DMS 273 (cell line): ENCODE data around the gene CDH3.
"Not testable (repeated sequence)": the region's sequence is repeated elsewhere in the genome, so short reads cannot be mapped to it uniquely, and the experiment has no call there.

ENCODE experiments used
- DNase-seq: peaks from one replicate; lab custom pipeline; 2025; ENCODE audit not compliant: unreplicated experiment; lab: John Stamatoyannopoulos, UW

Gene CDH3

DNA sequence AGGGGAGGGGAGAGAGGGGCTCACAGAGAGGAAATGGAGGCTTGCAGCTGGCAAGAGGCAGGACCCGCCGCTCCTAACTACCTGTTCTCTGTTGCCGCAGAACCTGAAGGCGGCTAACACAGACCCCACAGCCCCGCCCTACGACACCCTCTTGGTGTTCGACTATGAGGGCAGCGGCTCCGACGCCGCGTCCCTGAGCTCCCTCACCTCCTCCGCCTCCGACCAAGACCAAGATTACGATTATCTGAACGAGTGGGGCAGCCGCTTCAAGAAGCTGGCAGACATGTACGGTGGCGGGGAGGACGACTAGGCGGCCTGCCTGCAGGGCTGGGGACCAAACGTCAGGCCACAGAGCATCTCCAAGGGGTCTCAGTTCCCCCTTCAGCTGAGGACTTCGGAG is 53.0 kb downstream of the CDH3 start:
- no peak for DNase-seq

DNA sequence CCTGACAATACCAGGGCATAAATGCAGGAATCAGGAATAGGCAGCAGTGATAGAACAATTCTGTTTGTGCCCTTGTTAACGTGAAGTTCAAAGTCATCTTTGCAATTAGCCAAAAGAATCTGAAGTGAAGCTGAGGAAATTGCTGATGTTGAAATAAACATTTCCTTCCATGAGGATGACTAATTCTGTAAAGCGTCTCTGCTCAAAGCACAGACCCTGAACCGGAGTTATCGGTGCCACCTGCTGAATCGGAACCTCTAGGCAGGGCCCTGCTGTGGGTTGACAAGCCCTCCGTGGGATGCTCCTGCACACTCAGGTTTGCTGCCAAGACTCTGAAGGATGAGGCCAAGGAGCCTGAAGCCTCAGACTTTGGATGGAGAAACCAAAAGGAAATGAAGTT is 55.0 kb downstream of the CDH3 start:
- DNase-seq = no peak

DNA sequence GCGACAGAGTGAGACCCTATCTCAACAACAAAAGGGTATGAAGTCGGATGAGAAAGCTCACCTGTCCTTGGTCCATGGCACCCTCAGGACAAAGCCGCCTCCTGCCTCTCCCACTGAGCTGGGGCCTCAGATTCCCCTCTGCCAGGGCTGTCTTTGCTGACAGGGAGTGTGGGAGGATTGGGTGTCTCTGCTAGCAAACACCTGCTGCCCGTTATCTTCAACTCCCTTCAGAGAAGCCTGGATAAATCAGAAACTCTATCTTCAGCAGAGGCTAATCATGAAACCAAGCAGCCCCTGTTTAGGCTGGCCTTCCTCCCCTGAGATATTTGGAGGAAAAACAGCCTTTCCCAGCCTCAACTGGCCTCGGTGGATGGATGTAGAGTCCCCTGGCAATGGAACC is 55.7 kb downstream of the CDH3 start:
- no peak for DNase-seq

DNA sequence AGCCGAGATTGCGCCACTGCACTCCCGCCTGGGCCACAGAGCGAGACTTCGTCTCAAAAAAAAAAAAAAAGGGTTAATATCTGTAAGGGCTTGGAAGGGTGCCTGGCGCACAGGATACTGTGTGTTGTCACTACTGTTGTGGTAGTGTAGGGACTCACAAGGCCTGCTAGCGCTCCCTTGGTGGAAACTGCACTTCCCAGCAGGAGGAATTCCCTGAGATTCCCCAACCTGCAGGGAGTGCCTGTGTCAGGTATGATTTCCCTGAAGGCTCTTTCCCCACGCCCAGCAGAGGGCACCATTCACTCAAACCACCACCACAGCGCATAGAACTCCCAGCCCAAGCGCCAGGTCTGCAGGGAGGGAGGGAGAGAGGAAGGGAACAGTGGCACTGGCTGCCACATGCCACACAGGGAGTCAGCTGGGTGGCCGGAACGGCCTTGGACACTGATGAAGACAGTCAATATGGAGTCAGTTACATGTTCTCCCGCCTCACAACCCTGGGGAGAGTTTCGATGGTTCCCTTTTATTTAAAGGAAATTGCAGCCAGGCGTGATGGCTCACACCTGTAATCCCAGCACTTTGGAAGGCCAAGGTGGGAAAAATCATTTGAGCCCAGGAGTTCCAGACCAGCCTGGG is 59.2 kb downstream of the CDH3 start:
- DNase-seq = peak; percentile 90

DNA sequence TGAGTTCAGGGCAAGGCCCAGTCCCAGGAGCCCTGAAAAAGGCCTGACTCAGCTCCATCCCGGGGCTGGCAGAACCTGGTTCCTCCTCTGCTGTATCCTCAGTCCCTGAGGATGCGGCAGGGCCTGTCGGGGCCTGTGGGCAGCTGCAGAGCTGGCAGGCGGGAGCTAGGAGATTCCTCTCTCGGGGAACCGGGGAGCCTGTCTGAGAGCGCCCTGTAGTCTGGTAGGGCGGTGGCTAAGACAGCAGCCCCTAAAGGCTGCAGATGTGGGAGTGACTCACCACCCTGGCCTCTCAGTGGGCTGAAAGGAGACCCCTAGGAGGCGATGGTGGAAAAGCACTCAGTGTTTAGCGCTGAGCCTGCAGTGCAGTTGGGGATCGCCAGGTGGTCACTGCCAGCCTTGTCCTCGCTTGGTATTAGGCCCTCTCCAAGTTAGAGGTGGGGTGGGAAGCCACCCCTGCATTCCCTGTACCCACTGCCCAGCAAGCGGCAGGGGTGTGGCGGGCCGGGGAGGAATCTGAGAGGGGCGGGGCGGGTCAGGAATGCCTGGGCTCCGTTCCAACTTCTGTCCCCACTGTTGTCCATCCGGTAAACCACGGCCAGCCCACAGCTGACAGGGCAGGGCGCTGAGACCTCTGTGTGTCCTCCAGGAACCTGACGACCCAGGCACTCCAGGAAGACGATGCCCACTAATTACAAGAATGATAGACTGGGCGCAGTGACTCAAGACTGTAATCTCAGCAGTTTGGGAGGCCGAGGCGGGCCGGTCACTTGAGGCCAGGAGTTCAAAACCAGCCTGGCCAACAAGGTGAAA is 62.4 kb downstream of the CDH3 start:
- DNase-seq = peak; percentile 44

DNA sequence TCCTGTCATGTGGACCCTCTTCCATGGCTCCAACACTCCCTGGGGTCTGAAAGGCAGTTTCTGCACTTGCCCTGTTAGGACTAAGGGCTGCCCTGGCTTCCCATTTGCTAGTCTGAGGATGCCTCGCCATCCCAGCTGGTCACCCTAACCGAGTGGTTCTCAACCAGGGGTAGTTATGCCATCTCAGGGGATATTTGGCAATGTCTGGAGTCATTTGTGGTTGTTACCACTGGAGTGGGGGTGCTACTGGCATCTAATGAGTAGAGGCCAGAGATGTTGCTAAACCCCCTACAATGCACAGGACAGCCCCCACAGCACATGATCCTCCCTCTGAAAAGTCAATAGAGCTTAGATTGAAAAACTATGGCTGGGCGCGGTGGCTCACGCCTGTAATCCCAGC is 65.1 kb downstream of the CDH3 start:
- DNase-seq = no peak

DNA sequence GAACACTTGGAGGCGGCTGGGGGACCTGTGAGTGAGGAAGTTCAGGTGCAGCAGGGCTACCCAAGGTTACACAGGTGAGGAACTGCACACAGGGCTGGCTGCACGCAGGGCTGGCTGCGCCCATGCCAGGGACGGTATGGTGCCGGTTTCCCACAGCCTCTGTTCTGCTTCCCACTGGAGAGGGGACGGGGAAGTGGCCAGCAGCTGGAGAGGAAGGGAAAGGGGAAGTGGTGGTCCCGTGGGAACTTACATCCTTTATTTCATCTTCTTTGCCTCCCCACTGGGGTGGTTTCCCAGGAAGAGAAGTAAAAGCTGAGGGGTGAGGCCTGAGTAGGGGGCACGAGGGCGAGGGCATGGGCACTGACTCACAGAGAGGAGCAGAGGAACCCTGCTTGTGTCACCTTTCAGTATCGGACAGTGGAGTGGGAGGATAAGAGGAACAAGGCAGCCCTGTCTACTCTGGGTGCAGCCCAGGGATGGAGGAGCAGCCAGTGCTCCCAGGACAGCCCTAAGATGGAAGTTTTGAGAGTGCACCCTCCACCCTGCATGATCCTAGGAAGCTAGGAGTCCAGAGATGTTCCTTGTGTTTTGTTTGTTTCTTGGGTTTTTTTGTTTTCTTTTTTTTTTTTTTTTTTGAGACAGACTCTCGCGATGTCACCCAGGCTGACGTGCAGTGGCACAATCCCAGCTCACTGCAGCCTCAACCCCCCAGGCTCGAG is 66.5 kb downstream of the CDH3 start:
- DNase-seq = no peak

DNA sequence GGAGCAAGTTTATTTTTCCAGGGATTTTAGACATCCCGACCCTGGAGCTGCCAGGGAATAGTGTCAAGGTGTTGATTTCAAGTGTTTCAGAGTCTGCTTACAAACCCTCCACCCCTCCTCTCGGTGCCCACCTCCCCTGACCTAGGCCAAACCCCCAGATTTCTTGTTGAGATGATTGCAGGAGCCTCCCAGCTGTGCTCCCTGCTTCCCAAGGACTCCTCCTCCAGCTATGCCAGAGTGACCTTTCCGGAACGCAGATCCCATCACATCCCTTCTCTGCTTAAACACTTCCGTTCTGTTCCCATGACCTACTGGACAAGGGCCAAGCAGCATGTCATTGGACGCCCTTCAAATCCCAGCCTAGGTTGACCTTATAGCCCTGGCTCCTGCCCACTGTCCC is 68.3 kb downstream of the CDH3 start:
- no peak for DNase-seq

DNA sequence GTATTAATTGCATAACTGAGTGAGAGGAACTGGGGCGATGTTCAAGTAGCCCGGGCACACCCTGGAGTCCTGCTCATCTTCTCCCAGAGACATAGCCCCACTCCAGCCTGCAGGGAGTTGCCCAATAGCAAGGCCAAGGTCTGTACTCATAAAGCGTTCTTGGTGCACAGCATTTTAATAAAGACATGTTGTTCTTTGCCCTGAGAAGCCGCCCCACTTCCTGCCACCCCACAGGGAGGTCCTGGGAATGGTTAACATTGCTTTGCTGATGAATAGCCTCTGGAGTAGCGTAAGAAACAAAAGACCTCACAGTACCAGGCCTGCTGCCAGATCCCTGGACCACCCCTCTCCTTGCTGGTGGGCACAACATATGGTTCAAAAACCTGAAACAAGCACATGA is 70.4 kb downstream of the CDH3 start:
- DNase-seq = no peak

DNA sequence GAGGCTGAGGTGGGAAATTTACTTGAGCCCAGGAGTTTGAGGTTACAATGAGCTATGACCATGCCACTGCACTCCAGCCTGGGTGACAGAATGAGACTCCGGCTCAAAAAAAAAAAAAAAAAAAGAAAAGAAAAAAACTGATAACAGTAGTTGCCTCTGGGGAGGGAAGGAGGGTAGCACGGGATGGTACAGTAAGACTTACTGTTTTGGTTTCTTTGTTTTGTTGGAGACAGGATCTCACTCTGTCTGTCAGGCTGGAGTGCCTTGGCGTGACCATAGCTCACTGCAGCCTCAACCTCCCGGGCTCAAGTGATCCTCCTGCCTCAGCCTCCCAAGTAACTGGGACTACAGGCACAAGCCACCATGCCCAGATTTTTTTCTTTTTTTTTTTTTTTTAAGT is 71.4 kb downstream of the CDH3 start:
- DNase-seq = not testable (repeated sequence)

DNA sequence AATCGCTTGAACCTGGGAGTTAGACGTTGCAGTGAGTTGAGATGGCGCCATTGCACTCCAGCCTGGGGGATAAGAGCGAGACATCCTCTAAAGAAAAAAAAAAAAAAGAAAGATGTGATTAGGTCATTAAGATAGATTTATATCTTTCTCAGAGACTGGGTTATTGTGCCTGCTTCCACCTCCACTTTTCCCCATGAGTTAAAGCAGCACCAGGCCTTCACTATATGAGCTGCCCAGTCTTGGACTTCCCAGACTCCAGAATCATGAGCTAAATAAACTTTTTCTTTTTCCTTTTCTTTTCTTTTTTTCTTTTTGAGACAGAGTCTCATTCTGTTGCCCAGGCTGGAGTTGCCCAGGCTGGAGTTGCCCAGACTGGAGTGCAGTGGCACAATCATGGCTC is 72.6 kb downstream of the CDH3 start:
- DNase-seq = no peak

DNA sequence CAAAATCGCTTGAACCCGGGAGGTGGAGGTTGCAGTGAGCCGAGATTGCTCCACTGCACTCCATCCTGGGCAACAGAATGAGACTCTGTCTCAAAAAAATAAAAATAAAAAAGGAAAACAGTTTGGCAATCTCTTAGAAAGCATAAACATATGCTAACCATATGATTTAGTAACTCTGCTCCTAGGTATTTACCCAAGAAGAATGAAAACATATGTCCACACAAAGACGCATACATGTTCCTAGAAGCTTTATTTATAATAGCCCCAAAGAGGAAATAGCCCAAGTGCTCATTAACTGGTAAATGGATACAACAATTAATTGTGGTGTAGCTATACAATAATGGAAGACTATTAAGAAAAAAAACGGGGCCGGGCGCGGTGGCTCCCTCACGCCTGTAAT is 73.5 kb downstream of the CDH3 start:
- DNase-seq = no peak

DNA sequence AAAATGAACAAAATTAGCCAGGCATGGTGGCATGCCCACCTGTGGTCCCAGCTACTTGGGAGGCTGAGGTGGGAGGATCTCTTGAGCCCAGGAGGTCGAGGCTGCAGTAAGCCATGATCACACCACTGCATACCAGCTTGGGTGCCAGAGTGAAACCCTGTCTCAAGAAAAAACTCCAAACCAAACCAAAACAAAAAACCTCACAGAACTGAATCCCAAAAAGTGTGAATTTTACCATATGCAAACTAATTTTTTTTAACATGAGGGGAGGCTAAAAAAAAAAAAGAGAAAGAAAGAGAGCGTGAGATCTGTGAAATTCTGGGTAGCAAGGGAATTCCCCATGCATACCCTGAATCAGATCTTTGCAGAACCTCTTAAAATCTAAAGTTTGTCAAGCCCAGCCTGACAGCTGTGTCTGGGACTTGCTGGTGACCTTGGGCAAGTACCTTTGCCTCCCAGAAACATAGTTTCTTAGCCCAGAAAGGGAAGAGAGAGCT is 74.9 kb downstream of the CDH3 start:
- no peak for DNase-seq

DNA sequence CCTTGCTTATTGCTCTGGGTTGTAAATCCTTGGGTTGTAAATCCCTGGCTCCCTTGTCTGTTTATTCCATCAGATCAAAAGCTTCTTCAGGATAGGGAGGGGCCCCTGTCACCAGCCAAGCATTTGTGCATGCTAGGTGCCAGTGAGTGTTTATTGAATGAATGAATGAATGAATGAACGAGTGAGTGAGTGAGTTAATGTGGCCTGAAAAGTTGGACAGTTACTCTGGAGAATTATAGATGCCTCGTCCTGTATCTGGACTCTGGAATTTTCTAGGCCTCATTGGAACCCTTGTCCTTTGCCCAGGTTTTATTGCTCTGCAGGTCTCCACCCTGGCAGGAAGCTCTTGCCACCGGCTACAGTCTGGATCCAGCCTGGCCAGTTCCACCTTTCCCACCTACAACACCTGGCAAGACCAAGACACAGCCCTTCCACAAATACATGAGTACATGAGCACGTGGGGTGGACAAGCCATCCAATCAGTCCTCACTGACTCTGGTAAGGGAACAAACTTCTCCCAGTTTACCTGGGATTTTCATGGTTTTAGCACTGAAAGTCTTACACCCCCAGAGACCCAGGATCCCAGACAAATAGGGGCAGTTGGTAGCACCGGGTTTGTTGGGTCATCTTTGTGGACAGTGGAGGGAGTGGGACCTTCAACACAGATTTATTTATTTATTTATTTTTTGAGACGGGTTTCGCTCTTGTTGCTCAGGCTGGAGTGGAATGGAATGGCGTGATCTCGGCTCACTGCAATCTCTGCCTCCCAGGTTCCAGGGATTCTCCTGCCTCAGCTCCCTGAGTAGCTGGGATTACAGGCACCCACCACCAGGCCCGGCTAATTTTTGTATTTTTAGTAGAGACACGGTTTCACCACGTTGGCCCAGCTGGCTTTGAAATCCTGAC is 77.3 kb downstream of the CDH3 start:
- DNase-seq = no peak

DNA sequence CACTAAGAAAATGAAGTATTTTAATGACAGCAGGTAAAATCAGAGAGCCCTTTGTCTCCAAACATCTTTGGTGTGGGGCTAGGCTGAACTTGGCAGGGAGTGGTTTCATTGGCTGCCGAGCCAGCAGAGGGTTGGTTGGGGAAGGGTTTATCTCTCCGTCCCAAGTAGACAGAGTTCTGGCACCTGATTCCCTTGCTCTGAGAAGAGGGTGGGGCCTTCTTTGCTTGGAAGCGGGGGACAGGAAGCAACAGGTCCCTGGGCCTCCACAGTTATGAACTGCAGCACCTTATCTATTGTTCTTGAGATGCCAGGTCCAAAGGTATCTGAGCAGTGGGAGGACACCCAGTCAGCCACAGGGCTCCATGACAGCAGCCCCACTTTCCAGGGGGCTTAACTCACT is 79.7 kb downstream of the CDH3 start:
- no peak for DNase-seq

DNA sequence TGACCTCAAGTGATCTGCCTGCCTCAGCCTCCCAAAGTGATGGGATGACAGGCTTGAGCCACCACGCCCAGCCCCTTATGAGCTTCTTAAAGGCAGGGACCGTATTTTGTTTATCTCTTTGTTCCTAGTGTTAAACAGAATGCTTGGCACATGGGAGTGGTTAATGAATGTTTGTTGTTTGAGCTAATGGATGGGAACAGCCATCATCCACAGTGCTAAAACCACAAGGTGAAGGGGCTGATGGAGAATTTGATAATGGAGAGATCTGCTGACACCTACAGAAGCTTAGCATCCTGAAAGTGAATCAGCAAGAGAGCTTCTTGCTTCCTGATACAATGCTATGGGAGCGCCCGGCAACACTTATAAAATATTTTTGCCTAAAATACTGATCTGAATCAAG is 83.4 kb downstream of the CDH3 start:
- no peak for DNase-seq

DNA sequence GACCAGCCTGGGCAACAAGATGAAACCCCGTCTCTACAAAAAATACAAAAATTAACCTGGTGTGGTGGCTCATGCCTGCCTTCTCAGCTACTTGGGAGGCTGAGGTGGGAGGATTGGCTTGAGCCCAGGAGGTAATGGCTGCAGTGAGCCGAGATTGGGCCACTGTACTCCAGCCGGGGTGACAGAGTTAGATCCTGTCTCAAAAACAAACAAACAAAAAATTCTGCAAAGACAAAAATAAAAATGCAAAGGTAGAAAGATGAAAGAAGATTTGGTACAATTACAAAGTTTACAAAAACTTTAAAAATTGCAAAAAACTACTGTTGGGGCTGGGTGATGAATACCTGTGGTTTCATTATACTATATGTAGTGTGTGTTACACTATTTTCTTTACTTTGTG is 86.5 kb downstream of the CDH3 start:
- no peak for DNase-seq

DNA sequence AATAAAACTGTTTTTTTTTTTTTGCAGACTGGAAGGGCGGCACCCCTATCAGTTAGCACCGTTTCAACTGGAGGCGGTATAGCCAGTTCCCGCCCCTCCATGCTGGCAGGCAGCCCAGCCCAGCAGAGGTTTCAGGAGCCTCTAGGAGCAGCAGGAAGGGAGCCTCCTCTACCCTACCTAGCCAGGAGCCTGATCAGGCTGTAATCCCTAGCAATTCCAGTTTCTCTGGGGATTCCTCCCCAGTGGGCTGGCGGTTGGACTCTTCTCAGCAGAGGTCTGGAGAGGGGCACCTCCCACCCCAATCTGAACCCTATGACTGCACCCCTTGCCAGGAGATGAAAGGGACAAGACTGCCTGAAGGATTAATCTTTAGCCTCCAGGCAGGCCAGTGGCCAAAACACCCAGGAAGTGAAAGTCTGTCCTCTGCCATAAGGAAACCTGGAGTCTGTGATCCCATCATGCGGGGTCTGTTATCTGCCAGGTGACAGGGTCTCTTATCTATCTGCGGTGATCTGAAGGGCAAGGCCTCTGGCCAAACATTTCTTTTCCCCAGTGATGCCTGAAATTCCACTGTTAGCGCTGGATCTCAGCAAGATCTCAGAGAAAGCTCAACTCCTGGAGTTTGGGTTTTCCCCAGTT is 87.1 kb downstream of the CDH3 start:
- DNase-seq = peak; percentile 89

DNA sequence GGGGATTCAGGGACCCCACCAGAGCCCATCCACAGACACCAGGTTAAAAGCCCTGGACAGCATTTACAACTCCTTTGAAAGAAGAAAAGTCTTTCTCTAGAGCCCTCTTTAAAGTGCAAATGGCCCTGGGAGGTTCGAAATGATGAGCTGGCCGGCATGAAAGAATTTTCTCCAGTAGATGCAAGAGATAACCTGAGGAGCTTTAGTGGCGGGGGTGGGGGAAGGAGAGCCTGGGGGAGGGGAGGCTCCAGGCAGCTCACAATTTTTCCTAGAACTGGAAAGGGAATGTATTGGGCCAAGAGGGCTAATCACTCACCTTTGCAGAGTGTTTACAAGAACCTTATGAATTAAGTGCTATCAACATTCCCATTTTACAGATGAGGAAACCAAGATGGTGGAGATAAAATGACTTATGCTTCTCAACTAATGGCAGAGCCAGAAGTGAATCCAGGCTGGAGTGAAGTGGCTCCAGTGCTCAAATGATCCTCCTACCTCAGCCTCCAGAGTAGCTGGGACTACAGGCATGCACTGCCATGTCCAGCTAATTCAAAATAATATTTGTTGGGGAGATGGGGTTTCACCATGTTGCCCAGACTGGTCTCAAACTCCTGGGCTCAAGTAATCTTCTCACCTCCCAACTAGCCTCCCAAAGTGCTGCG is 87.8 kb downstream of the CDH3 start:
- DNase-seq = no peak

DNA sequence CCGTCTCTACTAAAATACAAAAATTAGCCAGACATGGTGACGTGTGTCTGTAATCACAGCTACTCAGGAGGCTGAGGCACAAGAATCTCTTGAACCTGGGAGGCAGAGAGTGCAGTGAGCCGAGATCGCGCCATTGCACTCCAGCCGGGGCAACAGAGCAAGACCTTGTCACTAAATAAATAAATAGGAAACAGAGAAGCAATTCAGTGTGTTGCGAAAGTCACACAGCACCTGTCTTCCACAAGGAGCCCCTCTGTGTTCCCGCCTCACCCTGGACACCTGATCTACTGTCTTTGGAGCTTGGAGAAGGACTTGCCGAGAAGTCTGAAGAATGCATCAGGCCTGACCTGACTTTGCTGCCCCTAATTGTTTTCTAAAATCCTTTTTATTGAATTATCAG is 88.5 kb downstream of the CDH3 start:
- no peak for DNase-seq
